HepG2 (cell line): Measurements from ENCODE around the gene CBLC. TPM values are rescaled to one million over a fixed set of nuclear protein-coding genes. Genes with fewer than 3 reads are reported as not detected.

ENCODE experiments used
- BCL6 ChIP-seq: IDR thresholded peaks from 2 replicates; pipeline ENCODE4 v1.6.1; 2016; ENCODE audit warnings: missing genetic modification reagents, missing compliant biosample characterization
- CBFB ChIP-seq: sonication (generic); formaldehyde crosslinking; IDR thresholded peaks from 2 replicates; pipeline ENCODE4 v1.4.0; 2020; ENCODE audit warnings: missing genetic modification reagents
- CCDC6 ChIP-seq: sonication (generic); formaldehyde crosslinking; IDR thresholded peaks from 2 replicates; pipeline ENCODE4 v1.8.1; 2022; ENCODE audit warnings: mild to moderate bottlenecking, missing genetic modification reagents, moderate library complexity
- FOXC1 ChIP-seq: sonication (generic); formaldehyde crosslinking; IDR thresholded peaks from 2 replicates; pipeline ENCODE4 v1.8.0; 2022; ENCODE audit warnings: mild to moderate bottlenecking, missing genetic modification reagents, borderline replicate concordance
- JUND ChIP-seq: sonication (generic); formaldehyde crosslinking; IDR thresholded peaks from 2 replicates; pipeline ENCODE4 v1.8.0; 2022; ENCODE audit warnings: mild to moderate bottlenecking, missing genetic modification reagents
- KAT8 ChIP-seq: IDR thresholded peaks from 2 replicates; pipeline ENCODE4 v1.6.1; 2016; ENCODE audit warnings: missing genetic modification reagents, missing compliant biosample characterization
- KDM5A ChIP-seq: fragments of 200-600 bp; sonication (generic); IDR thresholded peaks from 2 replicates; pipeline ENCODE4 v1.7.0; 2018; ENCODE audit warnings: antibody characterized with exemption, mild to moderate bottlenecking, low read length, borderline replicate concordance
- MEIS2 ChIP-seq: sonication (generic); formaldehyde crosslinking; IDR thresholded peaks from 2 replicates; pipeline ENCODE4 v1.9.0; 2021; ENCODE audit warnings: mild to moderate bottlenecking, missing genetic modification reagents
- NCOA1 ChIP-seq: sonication (generic); formaldehyde crosslinking; IDR thresholded peaks from 2 replicates; pipeline ENCODE4 v1.9.0; 2021; ENCODE audit warnings: missing genetic modification reagents
- REXO4 ChIP-seq: sonication (generic); formaldehyde crosslinking; IDR thresholded peaks from 2 replicates; pipeline ENCODE4 v1.8.0; 2022; ENCODE audit warnings: missing genetic modification reagents, mild to moderate bottlenecking, borderline replicate concordance
- RFX3 ChIP-seq: IDR thresholded peaks from 2 replicates; pipeline ENCODE4 v1.6.1; 2016; ENCODE audit warnings: missing biosample characterization, missing genetic modification reagents
- SIN3B ChIP-seq: fragments of 150-350 bp; IDR thresholded peaks from 2 replicates; pipeline ENCODE4 v1.6.1; 2014; ENCODE audit warnings: low read length
- SIX1 ChIP-seq: sonication (generic); formaldehyde crosslinking; IDR thresholded peaks from 2 replicates; pipeline ENCODE4 v1.4.0; 2020; ENCODE audit warnings: missing genetic modification reagents, borderline replicate concordance
- SNAPC2 ChIP-seq: sonication (generic); formaldehyde crosslinking; IDR thresholded peaks from 2 replicates; pipeline ENCODE4 v1.8.1; 2022; ENCODE audit warnings: mild to moderate bottlenecking, missing genetic modification reagents
- SOX13 ChIP-seq, 3 experiments: fragments of 450-650 bp in 1 of 3; sonication (generic) in 1 of 3; formaldehyde crosslinking in 1 of 3; IDR thresholded peaks in 2 of 3; conservative IDR thresholded peaks in 1 of 3; 2 replicates each; pipeline versions ENCODE4 v1.5.0 to v1.6.1; 2016 to 2020; ENCODE audit warnings: antibody characterized with exemption in 1 of 3, mild to moderate bottlenecking in 1 of 3, missing compliant biosample characterization in 1 of 3, missing genetic modification reagents in 1 of 3, moderate library complexity in 1 of 3
- XBP1 ChIP-seq: sonication (generic); formaldehyde crosslinking; IDR thresholded peaks from 2 replicates; pipeline ENCODE4 v1.5.0; 2020; ENCODE audit warnings: missing genetic modification reagents
- ZBTB34 ChIP-seq: sonication (generic); formaldehyde crosslinking; IDR thresholded peaks from 2 replicates; pipeline ENCODE4 v1.8.0; 2022; ENCODE audit warnings: mild to moderate bottlenecking, missing genetic modification reagents
- ZFP36L1 ChIP-seq: sonication (generic); formaldehyde crosslinking; IDR thresholded peaks from 2 replicates; pipeline ENCODE4 v1.8.0; 2022; ENCODE audit warnings: mild to moderate bottlenecking, missing genetic modification reagents, moderate library complexity
- ZNF414 ChIP-seq: sonication (generic); formaldehyde crosslinking; IDR thresholded peaks from 2 replicates; pipeline ENCODE4 v1.5.0; 2020; ENCODE audit warnings: missing genetic modification reagents
- ZNF431 ChIP-seq: sonication (generic); formaldehyde crosslinking; IDR thresholded peaks from 2 replicates; pipeline ENCODE4 v1.9.0; 2022; ENCODE audit warnings: missing genetic modification reagents, low read depth, mild to moderate bottlenecking, borderline replicate concordance
- ZNF496 ChIP-seq: sonication (generic); formaldehyde crosslinking; IDR thresholded peaks from 2 replicates; pipeline ENCODE4 v1.8.1; 2023; ENCODE audit warnings: mild to moderate bottlenecking, moderate library complexity, missing genetic modification reagents; ENCODE audit not compliant: insufficient replicate concordance
- ZNF572 ChIP-seq: sonication (generic); formaldehyde crosslinking; IDR thresholded peaks from 2 replicates; pipeline ENCODE4 v1.5.1; 2020; ENCODE audit warnings: mild to moderate bottlenecking, missing genetic modification reagents
- ZNF713 ChIP-seq: sonication (generic); formaldehyde crosslinking; IDR thresholded peaks from 2 replicates; pipeline ENCODE4 v1.4.0; 2020; ENCODE audit warnings: mild to moderate bottlenecking, missing genetic modification reagents
- ZSCAN31 ChIP-seq: sonication (generic); formaldehyde crosslinking; IDR thresholded peaks from 2 replicates; pipeline ENCODE4 v1.5.0; 2020; ENCODE audit warnings: low read depth, mild to moderate bottlenecking, missing genetic modification reagents
- polyA plus RNA-seq, 8 experiments: library from polyadenylated mRNA; depleted of rRNA in 3 of 8; stranded (reverse) in 7 of 8; unstranded in 1 of 8; fragments of >200 nt; fragmentation: Illumina TruSeq in 4 of 8; extraction: Trizol in 4 of 8; gene quantifications; 2 replicates each; pipeline versions ENCODE4 v1.2.1 to v1.2.3, GENCODE V29; 2011 to 2016; ENCODE audit warnings: low read depth in 4 of 8, missing spikeins in 1 of 8, mixed read lengths in 1 of 8; ENCODE audit not compliant: insufficient read depth in 1 of 8
- total RNA-seq, 5 experiments: library from RNA; depleted of rRNA; stranded (reverse); fragments of >200 nt; fragmentation: Illumina TruSeq; extraction: Trizol; gene quantifications; 2 replicates each; pipeline ENCODE4 v1.2.3, GENCODE V29; 2016; ENCODE audit warnings: low read depth in 1 of 5
- TF ChIP-seq, protein P1 (sequence below): sonication (generic); formaldehyde crosslinking; IDR thresholded peaks from 2 replicates; pipeline ENCODE4 v1.5.0; 2020; ENCODE audit warnings: missing genetic modification reagents
- TF ChIP-seq, protein P2 (sequence below): sonication (generic); formaldehyde crosslinking; IDR thresholded peaks from 2 replicates; pipeline ENCODE4 v1.9.0; 2021; ENCODE audit warnings: missing genetic modification reagents, borderline replicate concordance

CBLC gene
- total and polyA plus RNA-seq, 2 of the 13 experiments (the other 11 are each of a cell fraction or from before 2014, with no cell fraction given): 1.8 to 2.6 TPM

DNA sequence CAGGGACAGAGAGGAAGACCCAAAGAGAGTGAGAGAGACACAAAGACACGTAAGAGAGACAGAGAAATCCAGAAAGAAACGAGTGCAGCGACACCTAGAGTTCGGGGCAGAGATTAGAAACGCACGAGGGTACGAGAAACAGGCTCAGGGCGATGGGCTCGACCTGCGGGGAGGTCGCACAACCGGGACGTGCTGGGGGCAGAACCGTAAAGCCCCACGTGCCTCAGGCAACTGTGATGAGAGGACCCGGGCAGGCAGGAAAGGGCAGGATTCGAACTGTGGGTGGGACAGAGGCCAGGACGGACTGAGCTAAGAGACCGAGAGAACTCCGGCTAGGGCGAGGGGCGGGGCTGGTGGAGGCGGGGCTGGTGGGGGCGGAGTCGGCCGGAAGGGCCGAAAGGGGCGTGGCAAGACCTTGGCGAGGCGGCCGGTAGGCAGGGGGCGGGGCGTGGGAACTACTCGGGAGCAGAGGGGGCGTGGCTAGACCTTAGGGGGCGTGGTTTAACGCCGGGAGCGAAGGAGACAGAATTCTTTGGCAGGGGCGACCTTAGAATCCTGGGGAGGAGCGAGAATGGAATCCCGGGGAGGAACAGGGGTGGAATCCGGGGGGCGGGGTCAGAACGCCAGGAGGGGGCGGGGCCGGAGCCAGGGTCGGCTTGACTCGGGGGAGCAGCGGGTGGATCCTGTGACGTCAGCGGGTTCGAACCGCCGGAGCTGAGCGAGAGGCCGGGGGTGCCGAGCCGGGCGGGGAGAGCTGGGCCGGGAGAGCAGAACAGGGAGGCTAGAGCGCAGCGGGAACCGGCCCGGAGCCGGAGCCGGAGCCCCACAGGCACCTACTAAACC is 68.1 kb downstream of the CBLC start, which contains the start of gene NECTIN2 (continued):
- TF ChIP-seq, protein P1, sequence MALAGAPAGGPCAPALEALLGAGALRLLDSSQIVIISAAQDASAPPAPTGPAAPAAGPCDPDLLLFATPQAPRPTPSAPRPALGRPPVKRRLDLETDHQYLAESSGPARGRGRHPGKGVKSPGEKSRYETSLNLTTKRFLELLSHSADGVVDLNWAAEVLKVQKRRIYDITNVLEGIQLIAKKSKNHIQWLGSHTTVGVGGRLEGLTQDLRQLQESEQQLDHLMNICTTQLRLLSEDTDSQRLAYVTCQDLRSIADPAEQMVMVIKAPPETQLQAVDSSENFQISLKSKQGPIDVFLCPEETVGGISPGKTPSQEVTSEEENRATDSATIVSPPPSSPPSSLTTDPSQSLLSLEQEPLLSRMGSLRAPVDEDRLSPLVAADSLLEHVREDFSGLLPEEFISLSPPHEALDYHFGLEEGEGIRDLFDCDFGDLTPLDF (CRISPR knock-in tag): no peak
- no peak for TF ChIP-seq ZNF572
- no peak for TF ChIP-seq ZNF713 (CRISPR knock-in tag)
- no peak for TF ChIP-seq REXO4
- TF ChIP-seq SOX13 (IDR thresholded peaks at IDR 0.05): no peak
- peak in 1 of 2 experiments; percentile 32; a peak in 1 of 4 replicates for TF ChIP-seq SOX13 (CRISPR knock-in tag; conservative IDR thresholded peaks at IDR 0.05 in 1 of 2, IDR thresholded peaks at IDR 0.05 in 1 of 2)
- no peak for TF ChIP-seq SNAPC2
- peak; percentile 53; the same call in 1 of the 2 replicates for TF ChIP-seq ZFP36L1
- no peak for TF ChIP-seq NCOA1
- TF ChIP-seq KDM5A: peak; percentile 79; the same call in 1 of the 2 replicates
- TF ChIP-seq ZNF496 (CRISPR knock-in tag): no peak
- TF ChIP-seq ZBTB34 (CRISPR knock-in tag): no peak
- TF ChIP-seq KAT8 (CRISPR knock-in tag): 0 out of 2 replicates have a peak, but pooled peaks have one; percentile 27
- no peak for TF ChIP-seq ZSCAN31 (CRISPR knock-in tag)
- TF ChIP-seq SIX1 (CRISPR knock-in tag): no peak
- TF ChIP-seq JUND (CRISPR knock-in tag): no peak
- no peak for TF ChIP-seq FOXC1
- TF ChIP-seq CCDC6 (CRISPR knock-in tag): peak; percentile 10; the same call in 1 of the 2 replicates
- no peak for TF ChIP-seq XBP1 (CRISPR knock-in tag)
- TF ChIP-seq BCL6: no peak
- no peak for TF ChIP-seq ZNF414 (CRISPR knock-in tag)
- no peak; the same call in 1 of the 2 replicates for TF ChIP-seq SIN3B
- TF ChIP-seq RFX3: no peak
- TF ChIP-seq CBFB (CRISPR knock-in tag): no peak
- TF ChIP-seq, protein P2, sequence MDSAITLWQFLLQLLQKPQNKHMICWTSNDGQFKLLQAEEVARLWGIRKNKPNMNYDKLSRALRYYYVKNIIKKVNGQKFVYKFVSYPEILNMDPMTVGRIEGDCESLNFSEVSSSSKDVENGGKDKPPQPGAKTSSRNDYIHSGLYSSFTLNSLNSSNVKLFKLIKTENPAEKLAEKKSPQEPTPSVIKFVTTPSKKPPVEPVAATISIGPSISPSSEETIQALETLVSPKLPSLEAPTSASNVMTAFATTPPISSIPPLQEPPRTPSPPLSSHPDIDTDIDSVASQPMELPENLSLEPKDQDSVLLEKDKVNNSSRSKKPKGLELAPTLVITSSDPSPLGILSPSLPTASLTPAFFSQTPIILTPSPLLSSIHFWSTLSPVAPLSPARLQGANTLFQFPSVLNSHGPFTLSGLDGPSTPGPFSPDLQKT (CRISPR knock-in tag): no peak
- TF ChIP-seq MEIS2 (CRISPR knock-in tag): peak; percentile 52
- TF ChIP-seq ZNF431 (CRISPR knock-in tag): no peak
